HG02884 (cell line): ENCODE data around the gene SFSWAP.
"Not testable (repeated sequence)": the region's sequence is repeated elsewhere in the genome, so short reads cannot be mapped to it uniquely, and the experiment has no call there.

Source experiments
- ATAC-seq: cut with Tn5 transposase; IDR thresholded peaks from one replicate; pipeline ENCODE4 v1.9.1; 2021; ENCODE audit warnings: mild to moderate bottlenecking, moderate library complexity; ENCODE audit not compliant: unreplicated experiment

The SFSWAP gene

DNA sequence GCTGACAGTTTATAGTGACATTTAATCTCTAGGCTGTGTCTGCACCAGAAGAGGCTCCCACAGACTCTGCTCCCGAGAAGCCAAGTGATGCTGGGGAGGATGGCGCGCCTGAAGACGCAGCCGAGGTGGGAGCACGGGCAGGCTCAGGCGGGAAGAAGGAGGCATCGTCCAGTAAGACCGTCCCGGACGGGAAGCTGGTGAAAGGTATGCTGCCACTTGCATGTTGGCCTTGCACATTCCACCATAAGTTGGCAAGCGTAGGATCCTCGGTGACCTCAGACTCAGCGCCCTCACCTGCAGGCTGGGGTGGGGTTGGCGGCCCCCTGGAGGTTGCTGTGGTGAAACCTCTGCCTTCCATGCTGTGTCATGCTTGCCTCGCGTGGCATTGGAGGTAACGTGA, 45.6 kb downstream of the SFSWAP start:
- ATAC-seq: no peak

DNA sequence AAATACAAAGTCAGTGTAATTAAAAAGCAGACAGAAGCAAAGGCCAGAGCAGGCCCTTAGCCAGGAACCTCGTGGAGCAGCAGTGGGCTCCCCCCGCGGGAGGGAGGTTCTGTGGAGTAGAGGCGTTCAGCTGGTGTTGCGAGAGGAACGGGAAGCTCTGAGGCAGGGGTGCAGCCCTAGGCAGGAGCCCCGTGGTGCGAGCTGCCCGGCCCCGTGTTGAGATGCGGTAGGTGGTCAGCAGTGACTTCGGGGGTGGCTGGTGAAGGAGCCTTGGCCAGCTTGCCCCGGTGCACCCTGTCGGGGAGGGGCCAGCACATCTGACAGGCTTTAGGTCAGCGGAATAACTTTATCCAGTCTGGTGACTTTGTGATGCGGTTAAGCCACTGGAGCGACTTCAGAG, 46.2 kb downstream of the SFSWAP start:
- ATAC-seq: no peak

- no peak for ATAC-seq
Measured at GRCh38 chr12:131758016-131758739, 47.3 kb downstream of the SFSWAP start.

GRCh38 chr12:131759176-131759575, 48.3 kb downstream of the SFSWAP start:
- no peak for ATAC-seq

GRCh38 chr12:131761638-131762037, 50.7 kb downstream of the SFSWAP start:
- no peak for ATAC-seq

DNA sequence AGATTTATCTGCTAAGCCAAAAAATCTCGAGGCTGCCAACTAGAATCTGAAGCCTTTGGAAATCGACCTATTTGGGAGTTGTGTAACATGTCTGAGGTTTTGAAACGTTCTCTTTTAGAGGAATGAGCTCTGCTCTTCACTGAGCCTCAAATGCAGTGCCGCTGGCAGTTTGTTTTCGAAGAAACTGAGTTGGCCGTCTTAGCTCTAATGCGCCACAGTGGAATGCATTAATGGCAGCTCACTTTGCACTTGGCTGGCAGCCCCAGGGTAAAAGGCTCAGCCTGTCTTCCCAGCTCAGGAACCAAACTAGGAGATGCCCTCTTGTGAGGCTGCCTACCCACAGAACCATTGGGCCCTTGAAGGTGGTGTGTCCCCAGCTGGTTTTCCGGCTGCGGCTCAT, 53.8 kb downstream of the SFSWAP start:
- ATAC-seq: no peak

GRCh38 chr12:131765961-131766360, 55.1 kb downstream of the SFSWAP start:
- ATAC-seq: no peak

DNA sequence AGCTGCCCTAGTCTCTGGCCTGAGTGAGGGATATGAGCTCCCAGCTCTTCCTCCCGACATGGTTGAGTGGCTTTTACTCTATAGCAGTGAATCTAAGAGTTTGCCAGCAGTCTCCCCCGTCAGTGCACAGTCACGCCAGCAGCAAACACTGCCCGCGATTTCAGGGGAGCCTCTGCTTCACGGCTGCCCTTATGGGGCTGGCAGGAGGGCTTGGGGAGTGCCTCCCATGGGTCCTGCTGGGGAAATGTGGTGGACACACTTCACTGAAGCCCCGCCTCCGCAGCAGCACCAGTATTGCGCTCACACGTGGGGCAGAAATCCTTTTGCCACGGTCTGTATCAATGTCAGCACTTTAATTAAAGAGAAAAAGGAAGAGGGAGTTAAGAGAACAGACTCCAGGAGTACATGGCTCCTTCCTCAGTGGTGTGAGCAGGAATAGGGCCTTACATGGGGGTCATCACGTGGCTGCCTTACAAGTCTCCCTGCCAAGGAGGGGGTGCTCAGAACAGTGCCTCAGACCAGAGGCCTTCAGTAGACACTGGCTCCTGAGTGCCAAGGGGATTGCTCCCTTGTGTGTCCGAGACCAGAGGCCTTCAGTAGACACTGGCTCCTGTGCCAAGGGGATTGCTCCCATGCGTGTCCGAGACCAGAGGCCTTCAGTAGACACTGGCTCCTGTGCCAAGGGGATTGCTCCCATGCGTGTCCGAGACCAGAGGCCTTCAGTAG, 55.7 kb downstream of the SFSWAP start:
- no peak for ATAC-seq

DNA sequence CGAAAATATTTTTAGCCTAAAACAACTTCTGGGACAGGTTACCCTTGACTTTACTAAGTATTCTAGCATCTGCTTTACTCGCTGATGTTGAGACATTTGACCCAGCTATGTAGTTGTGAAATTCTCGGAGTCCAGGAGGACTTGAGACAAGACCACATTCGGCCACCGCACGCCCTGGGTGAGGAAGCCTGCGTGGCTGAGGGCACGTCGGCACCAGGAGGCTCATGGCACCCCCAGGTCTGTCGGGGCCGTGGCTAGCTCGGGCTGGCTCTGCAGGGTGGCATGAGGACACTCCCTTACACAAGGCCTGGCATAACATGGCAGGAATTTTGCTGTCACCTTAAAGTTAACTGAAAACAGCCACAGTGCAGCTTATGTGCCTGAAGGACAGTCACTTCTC, 59.2 kb downstream of the SFSWAP start:
- no peak for ATAC-seq

DNA sequence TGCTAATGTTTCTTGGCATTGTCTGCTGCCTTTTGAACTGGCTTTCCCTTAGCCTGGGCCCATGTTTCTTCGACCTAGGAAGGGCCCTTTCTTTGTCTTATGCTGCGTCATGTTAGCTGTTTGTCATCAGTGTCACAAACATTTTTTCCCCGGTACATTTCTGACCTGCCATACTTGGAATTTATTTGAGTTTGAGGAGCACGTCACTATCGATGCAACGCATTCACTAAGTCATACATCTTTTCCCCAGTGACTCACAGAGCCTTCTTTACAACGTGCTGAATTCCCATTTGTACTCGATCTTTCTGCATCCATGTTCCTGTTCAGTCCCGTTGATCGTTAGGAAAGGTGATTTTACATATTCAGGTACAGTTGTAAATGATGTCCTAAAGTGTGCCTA, 61.1 kb downstream of the SFSWAP start:
- ATAC-seq: no peak

GRCh38 chr12:131773582-131774221, 62.8 kb downstream of the SFSWAP start:
- ATAC-seq: peak; percentile 74

DNA sequence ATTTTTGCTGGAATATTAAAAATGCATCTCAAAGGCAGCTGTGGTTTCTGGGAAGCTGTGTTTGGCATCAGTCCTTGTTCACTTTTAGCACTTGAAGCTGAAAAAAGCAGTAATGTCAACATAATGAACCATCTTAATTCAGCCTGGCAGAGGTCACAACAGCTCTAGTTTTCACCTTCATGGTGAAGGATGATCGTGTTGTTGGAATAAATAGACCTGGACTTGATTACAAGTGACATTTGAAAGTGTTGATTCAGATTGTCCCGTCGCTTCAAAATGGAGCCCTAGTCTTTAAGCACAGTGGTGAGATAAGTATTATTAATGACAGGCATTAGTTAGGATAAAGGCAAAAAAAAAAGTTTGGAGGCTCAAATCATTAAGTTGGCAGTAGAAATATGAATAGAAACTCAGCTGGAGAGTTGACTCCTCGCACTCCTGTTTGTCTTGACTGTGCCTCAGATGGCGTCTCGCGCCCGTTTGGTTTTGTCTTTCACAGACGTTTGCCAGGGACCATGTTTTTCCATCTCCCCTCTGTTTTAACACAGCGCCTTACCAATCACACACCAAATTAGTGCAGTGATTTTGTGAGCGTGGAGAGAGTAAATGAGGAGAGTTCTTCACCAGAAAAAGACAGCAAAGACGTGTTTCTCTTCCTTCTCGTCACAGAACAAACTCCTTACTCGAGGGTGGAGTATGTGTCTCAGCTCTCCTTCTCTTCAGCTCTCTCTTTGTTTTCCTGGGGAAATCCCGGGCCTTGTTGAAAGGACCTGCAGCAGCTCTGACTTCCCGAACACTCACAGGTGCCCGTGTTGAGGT, 63.9 kb downstream of the SFSWAP start:
- no peak for ATAC-seq

- no peak for ATAC-seq
Measured at GRCh38 chr12:131775392-131776236, 64.7 kb downstream of the SFSWAP start.

DNA sequence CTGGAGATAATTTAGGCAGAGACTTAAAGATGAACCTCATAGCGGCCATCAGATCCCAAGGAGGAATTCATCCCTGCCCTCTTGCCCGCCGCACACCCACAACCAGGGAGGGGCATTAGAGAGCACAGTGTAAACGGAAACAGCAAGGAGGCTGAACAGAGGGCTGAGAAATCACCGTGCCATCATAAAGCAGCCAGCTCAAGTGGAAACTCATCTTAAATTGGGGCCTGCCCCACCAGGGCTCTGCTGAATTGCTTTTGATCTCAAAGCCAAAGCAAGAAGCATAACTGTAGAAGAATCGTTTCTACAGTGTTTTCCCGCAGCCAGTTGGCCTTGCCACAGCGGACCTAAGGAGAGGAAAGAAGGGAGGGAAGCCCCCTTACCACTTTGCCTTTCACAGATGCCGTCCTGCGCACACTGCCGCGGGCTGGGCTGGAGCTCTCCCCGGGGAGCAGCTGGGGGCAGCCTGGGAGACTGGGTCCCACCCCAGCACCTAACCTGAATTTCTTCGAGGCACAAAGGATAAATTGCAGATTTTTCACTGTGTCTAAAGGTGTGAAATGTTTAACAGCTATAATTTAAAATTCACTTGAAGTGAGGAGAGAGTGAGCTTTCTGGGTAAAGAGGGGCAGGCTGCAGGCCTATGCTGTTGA, 65.5 kb downstream of the SFSWAP start:
- ATAC-seq: no peak

DNA sequence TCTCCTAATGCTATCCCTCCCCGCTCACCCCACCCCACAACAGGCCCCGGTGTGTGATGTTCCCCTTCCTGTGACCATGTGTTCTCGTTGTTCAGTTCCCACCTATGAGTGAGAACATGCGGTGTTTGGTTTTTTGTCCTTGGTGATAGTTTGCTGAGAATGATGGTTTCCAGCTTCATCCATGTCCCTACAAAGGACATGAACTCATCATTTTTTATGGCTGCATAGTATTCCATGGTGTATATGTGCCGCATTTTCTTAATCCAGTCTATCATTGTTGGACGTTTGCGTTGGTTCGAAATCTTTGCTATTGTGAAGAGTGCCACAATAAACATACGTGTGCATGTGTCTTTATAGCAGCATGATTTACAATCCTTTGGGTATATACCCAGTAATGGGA, 66.4 kb downstream of the SFSWAP start:
- ATAC-seq: not testable (repeated sequence)

GRCh38 chr12:131779027-131779426, 68.1 kb downstream of the SFSWAP start:
- ATAC-seq: no peak

GRCh38 chr12:131782061-131782460, 71.2 kb downstream of the SFSWAP start:
- no peak for ATAC-seq

- ATAC-seq: no peak
Measured at GRCh38 chr12:131783915-131784541, 73.1 kb downstream of the SFSWAP start.
